OCI-LY7 (cell line): ENCODE measurements around the gene AHNAK2. TPM values are rescaled to one million over a fixed set of nuclear protein-coding genes. Genes with fewer than 3 reads are reported as not detected.

Experiments
- BruUV-seq: library from RNA; stranded (reverse); fragments of 400-500 nt; replicated peaks from 2 replicates; lab custom pipeline; 2021; lab: Mats Ljungman, UMichigan
- CTCF ChIA-PET: fragments of 300-600 bp; sonication (Branson Sonifier 250); formaldehyde crosslinking; loops from one replicate; lab custom pipeline; 2022; ENCODE audit warnings: antibody characterized with exemption; ENCODE audit not compliant: unreplicated experiment; lab: Charles Lee
- POLR2A ChIA-PET: fragments of 300-600 bp; sonication (Branson Sonifier 250); formaldehyde crosslinking; loops from one replicate; lab custom pipeline; 2022; ENCODE audit warnings: antibody characterized with exemption; lab: Charles Lee
- DNase-seq: peaks from one replicate; pipeline ENCODE4 v3.0.0-alpha.2; 2015; ENCODE audit warnings: low spot score
- H2AFZ ChIP-seq: fragments of 200-600 bp; sonication (generic), shearing (Covaris generic); 2 replicates; pipeline ENCODE4 v1.6.1; 2014; ENCODE audit warnings: mild to moderate bottlenecking, antibody characterized with exemption, low read length, moderate library complexity
- H3K27ac ChIP-seq: fragments of 200-600 bp; sonication (generic); 2 replicates; pipeline ENCODE4 v1.5.1; 2014; ENCODE audit warnings: mixed run types, low read depth, mild to moderate bottlenecking, moderate library complexity, low read length, inconsistent platforms; ENCODE audit not compliant: poor library complexity, severe bottlenecking
- H3K36me3 ChIP-seq: fragments of 200-600 bp; sonication (generic); 2 replicates; pipeline ENCODE4 v1.6.1; 2014; ENCODE audit warnings: mild to moderate bottlenecking, antibody characterized with exemption, low read length, moderate library complexity, mixed read lengths; ENCODE audit not compliant: insufficient read depth
- H3K4me1 ChIP-seq: fragments of 200-600 bp; sonication (generic); 2 replicates; pipeline ENCODE4 v1.5.1; 2014; ENCODE audit warnings: mild to moderate bottlenecking, low read length; ENCODE audit not compliant: insufficient read depth, poor library complexity, severe bottlenecking
- H3K4me2 ChIP-seq: fragments of 200-600 bp; sonication (generic); 2 replicates; pipeline ENCODE4 v1.6.1; 2014; ENCODE audit warnings: mild to moderate bottlenecking, low read length
- H3K4me3 ChIP-seq: fragments of 200-600 bp; sonication (generic); 2 replicates; pipeline ENCODE4 v1.5.1; 2014; ENCODE audit warnings: mild to moderate bottlenecking, low read depth, low read length; ENCODE audit not compliant: poor library complexity, severe bottlenecking
- H3K79me2 ChIP-seq: fragments of 200-600 bp; sonication (generic); 2 replicates; pipeline ENCODE4 v1.6.1; 2016; ENCODE audit warnings: low read depth, mild to moderate bottlenecking, low read length, moderate library complexity, mixed read lengths; ENCODE audit not compliant: insufficient read depth
- H3K9me2 ChIP-seq: fragments of 200-600 bp; sonication (generic); 2 replicates; pipeline ENCODE4 v1.6.1; 2016; ENCODE audit warnings: mild to moderate bottlenecking, low read length, mixed read lengths; ENCODE audit not compliant: insufficient read depth
- H3K9me3 ChIP-seq: fragments of 200-600 bp; sonication (generic); 2 replicates; pipeline ENCODE4 v1.6.1; 2014; ENCODE audit warnings: mild to moderate bottlenecking, mixed run types, low read length, mixed read lengths
- H4K20me1 ChIP-seq: fragments of 200-600 bp; sonication (generic); 2 replicates; pipeline ENCODE4 v1.6.1; 2014; ENCODE audit warnings: mild to moderate bottlenecking, antibody characterized with exemption, low read length, moderate library complexity, mixed read lengths; ENCODE audit not compliant: insufficient read depth
- EZH2phosphoT487 ChIP-seq: fragments of 200-600 bp; sonication (generic); IDR thresholded peaks from 2 replicates; pipeline ENCODE4 v1.6.1; 2018; ENCODE audit warnings: low read depth, borderline replicate concordance, mild to moderate bottlenecking, mixed run types, antibody characterized with exemption, low read length, moderate library complexity, mixed read lengths
- intact Hi-C: fragments of 100-400 bp; cut with micrococcal nuclease; formaldehyde crosslinking; loops from one replicate; pipeline ENCODE4 v1.10.0; 2022; ENCODE audit not compliant: unreplicated experiment
- total RNA-seq, 2 experiments: library from RNA; depleted of rRNA in 1 of 2; stranded (reverse); fragments of >200 nt in 1 of 2; shearing (Covaris generic) in 1 of 2; gene quantifications; 2 replicates each; pipeline ENCODE4 v1.2.3, GENCODE V29; 2014 to 2022
- TF ChIP-seq, protein P1 (sequence below): fragments of 200-600 bp; sonication (generic); conservative IDR thresholded peaks from 2 replicates; pipeline ENCODE4 v1.5.1; 2014; ENCODE audit warnings: mild to moderate bottlenecking, antibody characterized with exemption, low read length, moderate library complexity, mixed read lengths

AHNAK2 gene
- total RNA-seq, 2 experiments from 2014 or later, result 0.61 TPM; not detected in 1

- no peak for DNase-seq
- ChIA-PET POLR2A (no interaction called here), CTCF (no interaction called here)
- no peaks in the 10 kb centered on the region for H3K9me2 ChIP-seq
- no TSS peak for BruUV-seq
- intact Hi-C loops, result no loop called here
- TF ChIP-seq, protein P1, sequence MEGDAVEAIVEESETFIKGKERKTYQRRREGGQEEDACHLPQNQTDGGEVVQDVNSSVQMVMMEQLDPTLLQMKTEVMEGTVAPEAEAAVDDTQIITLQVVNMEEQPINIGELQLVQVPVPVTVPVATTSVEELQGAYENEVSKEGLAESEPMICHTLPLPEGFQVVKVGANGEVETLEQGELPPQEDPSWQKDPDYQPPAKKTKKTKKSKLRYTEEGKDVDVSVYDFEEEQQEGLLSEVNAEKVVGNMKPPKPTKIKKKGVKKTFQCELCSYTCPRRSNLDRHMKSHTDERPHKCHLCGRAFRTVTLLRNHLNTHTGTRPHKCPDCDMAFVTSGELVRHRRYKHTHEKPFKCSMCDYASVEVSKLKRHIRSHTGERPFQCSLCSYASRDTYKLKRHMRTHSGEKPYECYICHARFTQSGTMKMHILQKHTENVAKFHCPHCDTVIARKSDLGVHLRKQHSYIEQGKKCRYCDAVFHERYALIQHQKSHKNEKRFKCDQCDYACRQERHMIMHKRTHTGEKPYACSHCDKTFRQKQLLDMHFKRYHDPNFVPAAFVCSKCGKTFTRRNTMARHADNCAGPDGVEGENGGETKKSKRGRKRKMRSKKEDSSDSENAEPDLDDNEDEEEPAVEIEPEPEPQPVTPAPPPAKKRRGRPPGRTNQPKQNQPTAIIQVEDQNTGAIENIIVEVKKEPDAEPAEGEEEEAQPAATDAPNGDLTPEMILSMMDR, result no peak
- no peak for TF ChIP-seq EZH2phosphoT487
- H3K9me3 ChIP-seq, result no peaks in the 10 kb centered on the region
- no peak overlapping the region for H3K4me2 ChIP-seq
- H3K36me3 ChIP-seq, result no peaks in the 10 kb centered on the region
- no peak overlapping the region for H2AFZ ChIP-seq
- no peak overlapping the region for H3K4me3 ChIP-seq
- no peaks in the 10 kb centered on the region for H4K20me1 ChIP-seq
- no peaks in the 10 kb centered on the region for H3K4me1 ChIP-seq
- H3K79me2 ChIP-seq, result no peaks in the 10 kb centered on the region
- H3K27ac ChIP-seq, result no peak overlapping the region
These were observed 41.6 kb downstream of the AHNAK2 start for GRCh38 chr14:104936361-104937155.

DNA sequence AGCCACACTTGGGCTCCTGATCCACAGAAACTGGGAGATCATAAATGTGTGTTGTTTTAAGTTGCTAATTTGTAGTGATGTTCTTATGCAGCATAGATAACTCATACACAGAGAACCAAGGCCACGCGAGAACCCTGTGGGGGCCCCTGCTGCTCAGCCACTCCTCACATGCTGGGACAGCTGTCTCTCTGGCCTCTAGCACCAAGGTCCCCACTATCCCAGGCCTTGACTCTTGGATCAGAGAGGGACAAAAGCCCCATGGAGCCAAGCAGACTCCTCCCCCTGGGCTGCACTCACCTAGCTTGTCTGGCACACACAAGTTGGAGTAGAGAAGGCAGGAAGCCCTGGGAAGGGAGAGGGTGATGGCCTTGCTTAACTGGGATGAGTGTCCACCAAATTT, 42.2 kb downstream of the AHNAK2 start:
- H3K9me3 ChIP-seq, result no peaks in the 10 kb centered on the region
- no peak overlapping the region for H3K4me3 ChIP-seq
- BruUV-seq, result no TSS peak
- no peaks in the 10 kb centered on the region for H4K20me1 ChIP-seq
- no peak for DNase-seq
- no peak overlapping the region for H3K27ac ChIP-seq
- no peaks in the 10 kb centered on the region for H3K79me2 ChIP-seq
- no peak overlapping the region for H2AFZ ChIP-seq
- CTCF ChIA-PET, result no interaction called here
- no peaks in the 10 kb centered on the region for H3K36me3 ChIP-seq
- H3K4me1 ChIP-seq, result no peaks in the 10 kb centered on the region
- H3K9me2 ChIP-seq, result no peaks in the 10 kb centered on the region
- TF ChIP-seq, protein P1, result no peak
- TF ChIP-seq EZH2phosphoT487, result no peak
- POLR2A ChIA-PET, result no interaction called here
- intact Hi-C loops, result no loop called here
- no peak overlapping the region for H3K4me2 ChIP-seq

- H2AFZ ChIP-seq, result no peak overlapping the region
- POLR2A ChIA-PET, result no interaction called here
These were observed 43.0 kb downstream of the AHNAK2 start for GRCh38 chr14:104935026-104935650.

More at GRCh38 chr14:104935026-104935650, 43.0 kb downstream of the AHNAK2 start:
- Histone ChIP-seq H3K4me2 (no peak overlapping the region), H3K36me3 (no peaks in the 10 kb centered on the region), H4K20me1 (no peaks in the 10 kb centered on the region), H3K4me1 (no peaks in the 10 kb centered on the region), H3K27ac (no peak overlapping the region), H3K4me3 (no peak overlapping the region), H3K79me2 (no peaks in the 10 kb centered on the region), H3K9me2 (no peaks in the 10 kb centered on the region), H3K9me3 (no peaks in the 10 kb centered on the region)
- no peak for TF ChIP-seq EZH2phosphoT487
- TF ChIP-seq, protein P1, result no peak
- BruUV-seq, result no TSS peak
- intact Hi-C loops, result no loop called here
- no peak for DNase-seq
- CTCF ChIA-PET, result no interaction called here
